ENCODE data around the gene COX6A2.
A peak's percentile ranks its signal among the peaks of the same experiment; 100 is the strongest.
"Not testable (repeated sequence)": the region's sequence is repeated elsewhere in the genome, so short reads cannot be mapped to it uniquely, and the experiment has no call there.

Gene COX6A2

GRCh38 chr16:31451681-31452351 is 23.7 kb upstream of the COX6A2 start:
- no peaks in the 10 kb centered on the region for H3K9me3 ChIP-seq (replicated peaks in 1 of 2; ENCODE audit: control insufficient read depth in 2 of 2, insufficient read depth in 1 of 2, low read depth in 1 of 2, low read length in 2 of 2)
- no peak overlapping the region for H3K18ac ChIP-seq (ENCODE audit: low read length)
- H2BK5ac ChIP-seq (ENCODE audit: low read length), result no peak overlapping the region
- H2BK12ac ChIP-seq (ENCODE audit: low read length), result no peak overlapping the region
- H3K14ac ChIP-seq (ENCODE audit: low read length), result no peak overlapping the region
- peaks cover 12 to 18% of the 10 kb centered on the region in 2 donors for H3K4me1 ChIP-seq (ENCODE audit: control insufficient read depth in 2 of 2, insufficient read depth in 1 of 2, low read depth in 1 of 2, low read length in 2 of 2)
- no peak overlapping the region for H3K4me2 ChIP-seq (ENCODE audit: insufficient read depth, low read length, poor library complexity, severe bottlenecking)
- H3K27me3 ChIP-seq (ENCODE audit: control insufficient read depth in 3 of 3, insufficient read depth in 3 of 3, low read depth in 1 of 3, low read length in 3 of 3), result no peaks in the 10 kb centered on the region
- H3K79me1 ChIP-seq (ENCODE audit: low read depth, low read length), result peaks cover 5% of the 10 kb centered on the region
- H2AFZ ChIP-seq (ENCODE audit: low read length), result peak overlapping the region; percentile 41
- H3K4me3 ChIP-seq (ENCODE audit: low read length in 2 of 2), result no peak overlapping the region
- H3K9ac ChIP-seq (ENCODE audit: low read depth, low read length, poor library complexity), result no peak overlapping the region
- no peak overlapping the region for H3K23ac ChIP-seq (ENCODE audit: low read depth, low read length, poor library complexity)
- no peak for DNase-seq (ENCODE audit: low spot score)
- no peak overlapping the region for H2AK5ac ChIP-seq (ENCODE audit: low read depth, low read length)
- H3K27ac ChIP-seq (replicated peaks; ENCODE audit: low read length), result no peak overlapping the region
- no peak overlapping the region for H4K8ac ChIP-seq (ENCODE audit: low read depth, low read length)
- WGBS, 2 donors (ENCODE audit: extremely low coverage in 2 of 2, insufficient read length in 2 of 2, insufficient replicate concordance in 1 of 2), result no CpG with 5 or more reads among the region's 11 CpGs
- H2BK15ac ChIP-seq (ENCODE audit: low read length), result no peak overlapping the region
- H4K91ac ChIP-seq (ENCODE audit: low read depth, low read length, poor library complexity), result no peak overlapping the region
- peaks cover 6 to 16% of the 10 kb centered on the region in 2 donors for H3K36me3 ChIP-seq (replicated peaks in 1 of 2; ENCODE audit: control insufficient read depth in 2 of 2, insufficient read depth in 2 of 2, low read length in 2 of 2)
- H3K4ac ChIP-seq (ENCODE audit: low read length), result no peak overlapping the region
- H2BK120ac ChIP-seq (ENCODE audit: low read depth, low read length), result no peak overlapping the region

- no peak for DNase-seq (ENCODE audit: low spot score)
- Histone ChIP-seq H2BK12ac (ENCODE audit: low read length) (no peak overlapping the region), H3K4me1 (ENCODE audit: control insufficient read depth in 2 of 2, insufficient read depth in 1 of 2, low read depth in 1 of 2, low read length in 2 of 2) (peaks cover 12 to 18% of the 10 kb centered on the region in 2 donors), H3K18ac (ENCODE audit: low read length) (no peak overlapping the region), H2BK120ac (ENCODE audit: low read depth, low read length) (no peak overlapping the region), H3K27me3 (ENCODE audit: control insufficient read depth in 3 of 3, insufficient read depth in 3 of 3, low read depth in 1 of 3, low read length in 3 of 3) (no peaks in the 10 kb centered on the region), H3K9me3 (replicated peaks in 1 of 2; ENCODE audit: control insufficient read depth in 2 of 2, insufficient read depth in 1 of 2, low read depth in 1 of 2, low read length in 2 of 2) (no peaks in the 10 kb centered on the region), H2AK5ac (ENCODE audit: low read depth, low read length) (no peak overlapping the region), H3K4me2 (ENCODE audit: insufficient read depth, low read length, poor library complexity, severe bottlenecking) (no peak overlapping the region), H3K27ac (replicated peaks; ENCODE audit: low read length) (no peak overlapping the region), H2BK5ac (ENCODE audit: low read length) (no peak overlapping the region), H3K4me3 (ENCODE audit: low read length in 2 of 2) (no peak overlapping the region), H3K23ac (ENCODE audit: low read depth, low read length, poor library complexity) (no peak overlapping the region), H3K79me1 (ENCODE audit: low read depth, low read length) (peaks cover 2% of the 10 kb centered on the region), H3K14ac (ENCODE audit: low read length) (no peak overlapping the region), H2AFZ (ENCODE audit: low read length) (peak overlapping the region; percentile 41), H2BK15ac (ENCODE audit: low read length) (no peak overlapping the region), H4K8ac (ENCODE audit: low read depth, low read length) (no peak overlapping the region), H3K4ac (ENCODE audit: low read length) (no peak overlapping the region), H3K9ac (ENCODE audit: low read depth, low read length, poor library complexity) (no peak overlapping the region), H3K36me3 (replicated peaks in 1 of 2; ENCODE audit: control insufficient read depth in 2 of 2, insufficient read depth in 2 of 2, low read length in 2 of 2) (peaks cover 4 to 11% of the 10 kb centered on the region in 2 donors), H4K91ac (ENCODE audit: low read depth, low read length, poor library complexity) (no peak overlapping the region)
- no CpG with 5 or more reads among the region's 5 CpGs for WGBS, 2 donors (ENCODE audit: extremely low coverage in 2 of 2, insufficient read length in 2 of 2, insufficient replicate concordance in 1 of 2)
Observed at GRCh38 chr16:31451201-31451600, 23.0 kb upstream of the COX6A2 start.

GRCh38 chr16:31445931-31446330 is 17.8 kb upstream of the COX6A2 start:
- not testable (repeated sequence) for H3K9me3 ChIP-seq (replicated peaks in 1 of 2; ENCODE audit: control insufficient read depth in 2 of 2, insufficient read depth in 1 of 2, low read depth in 1 of 2, low read length in 2 of 2); H3K4ac ChIP-seq (ENCODE audit: low read length); H3K14ac ChIP-seq (ENCODE audit: low read length); H3K36me3 ChIP-seq (replicated peaks in 1 of 2; ENCODE audit: control insufficient read depth in 2 of 2, insufficient read depth in 2 of 2, low read length in 2 of 2); H3K79me1 ChIP-seq (ENCODE audit: low read depth, low read length); H3K23ac ChIP-seq (ENCODE audit: low read depth, low read length, poor library complexity); H3K9ac ChIP-seq (ENCODE audit: low read depth, low read length, poor library complexity); H3K4me3 ChIP-seq (ENCODE audit: low read length in 2 of 2); H2BK120ac ChIP-seq (ENCODE audit: low read depth, low read length); H3K27me3 ChIP-seq (ENCODE audit: control insufficient read depth in 3 of 3, insufficient read depth in 3 of 3, low read depth in 1 of 3, low read length in 3 of 3); H2BK5ac ChIP-seq (ENCODE audit: low read length); H2BK12ac ChIP-seq (ENCODE audit: low read length); H3K4me2 ChIP-seq (ENCODE audit: insufficient read depth, low read length, poor library complexity, severe bottlenecking); H3K27ac ChIP-seq (replicated peaks; ENCODE audit: low read length); H4K8ac ChIP-seq (ENCODE audit: low read depth, low read length); DNase-seq (ENCODE audit: low spot score); H2AFZ ChIP-seq (ENCODE audit: low read length); H3K18ac ChIP-seq (ENCODE audit: low read length); H2BK15ac ChIP-seq (ENCODE audit: low read length); H3K4me1 ChIP-seq (ENCODE audit: control insufficient read depth in 2 of 2, insufficient read depth in 1 of 2, low read depth in 1 of 2, low read length in 2 of 2); H2AK5ac ChIP-seq (ENCODE audit: low read depth, low read length); H4K91ac ChIP-seq (ENCODE audit: low read depth, low read length, poor library complexity)
- WGBS, 2 donors (ENCODE audit: extremely low coverage in 2 of 2, insufficient read length in 2 of 2, insufficient replicate concordance in 1 of 2), result no CpG with 5 or more reads among the region's 6 CpGs

- Histone ChIP-seq H3K4me1 (ENCODE audit: control insufficient read depth in 2 of 2, insufficient read depth in 1 of 2, low read depth in 1 of 2, low read length in 2 of 2) (no peaks in the 10 kb centered on the region), H3K18ac (ENCODE audit: low read length) (no peak overlapping the region), H2AFZ (ENCODE audit: low read length) (no peak overlapping the region), H2BK5ac (ENCODE audit: low read length) (peak overlapping the region; percentile 39), H3K4me3 (ENCODE audit: low read length in 2 of 2) (peak overlapping the region in 1 of 2 donors; percentile 76), H3K4me2 (ENCODE audit: insufficient read depth, low read length, poor library complexity, severe bottlenecking) (peak overlapping the region; percentile 11), H3K27me3 (ENCODE audit: control insufficient read depth in 3 of 3, insufficient read depth in 3 of 3, low read depth in 1 of 3, low read length in 3 of 3) (no peaks in the 10 kb centered on the region), H2BK15ac (ENCODE audit: low read length) (no peak overlapping the region), H3K14ac (ENCODE audit: low read length) (peak overlapping the region; percentile 31), H3K9me3 (replicated peaks in 1 of 2; ENCODE audit: control insufficient read depth in 2 of 2, insufficient read depth in 1 of 2, low read depth in 1 of 2, low read length in 2 of 2) (no peaks in the 10 kb centered on the region), H3K23ac (ENCODE audit: low read depth, low read length, poor library complexity) (no peak overlapping the region), H3K9ac (ENCODE audit: low read depth, low read length, poor library complexity) (no peak overlapping the region), H2AK5ac (ENCODE audit: low read depth, low read length) (no peak overlapping the region), H4K8ac (ENCODE audit: low read depth, low read length) (peak overlapping the region; percentile 96), H4K91ac (ENCODE audit: low read depth, low read length, poor library complexity) (no peak overlapping the region), H2BK12ac (ENCODE audit: low read length) (no peak overlapping the region), H3K27ac (replicated peaks; ENCODE audit: low read length) (no peak overlapping the region), H3K36me3 (replicated peaks in 1 of 2; ENCODE audit: control insufficient read depth in 2 of 2, insufficient read depth in 2 of 2, low read length in 2 of 2) (no peaks in the 10 kb centered on the region), H3K79me1 (ENCODE audit: low read depth, low read length) (no peaks in the 10 kb centered on the region), H3K4ac (ENCODE audit: low read length) (no peak overlapping the region), H2BK120ac (ENCODE audit: low read depth, low read length) (no peak overlapping the region)
- DNase-seq (ENCODE audit: low spot score), result no peak
- WGBS, 2 donors (ENCODE audit: extremely low coverage in 2 of 2, insufficient read length in 2 of 2, insufficient replicate concordance in 1 of 2), result no CpG with 5 or more reads among the region's 34 CpGs
Observed at GRCh38 chr16:31441956-31442355, 13.8 kb upstream of the COX6A2 start.
